Endothelial cell of umbilical vein (primary cell): Measurements from ENCODE around the gene RYR2. TPM values are rescaled to one million over a fixed set of nuclear protein-coding genes. Genes with fewer than 3 reads are reported as not detected.

Source experiments
- BruUV-seq: library from RNA; stranded (reverse); fragments of 400-500 nt; replicated peaks from 2 replicates; lab custom pipeline; 2021; lab: Mats Ljungman, UMichigan
- CTCF ChIA-PET: fragments of 300-600, 350-600 bp; sonication (Branson Sonifier 250); formaldehyde crosslinking; loops from one replicate; lab custom pipeline; 2021; ENCODE audit warnings: antibody characterized with exemption, inconsistent platforms; lab: Charles Lee
- POLR2A ChIA-PET: fragments of 300-600, 350-600 bp; sonication (Branson Sonifier 250); formaldehyde crosslinking; loops from one replicate; lab custom pipeline; 2021; ENCODE audit warnings: antibody characterized with exemption, inconsistent platforms; lab: Charles Lee
- DNase-seq: peaks from one replicate; pipeline ENCODE4 v3.0.0-alpha.2; 2011; ENCODE audit warnings: low read depth, low spot score
- FAIRE-seq: peaks from 2 replicates; lab custom pipeline; 2011; peaks lifted over from hg19 to GRCh38; lab: Jason Lieb, UNC
- H2AFZ ChIP-seq: 2 replicates; pipeline ENCODE4 v1.6.0; 2012; ENCODE audit warnings: low read depth, low read length, control low read depth, inconsistent platforms
- H3K27ac ChIP-seq: 2 replicates; pipeline ENCODE4 v1.5.1; 2011; ENCODE audit warnings: low read depth, mild to moderate bottlenecking, control low read depth, low read length, moderate library complexity; ENCODE audit not compliant: insufficient read depth
- H3K27me3 ChIP-seq, 2 experiments: 2 replicates each; pipeline versions ENCODE4 v1.6.0 to v1.6.1; 2011; ENCODE audit warnings: low read length in 2 of 2, mixed read lengths in 1 of 2; ENCODE audit not compliant: control insufficient read depth in 2 of 2, insufficient read depth in 2 of 2
- H3K36me3 ChIP-seq, 2 experiments: 2 replicates in 1 of 2; 3 replicates in 1 of 2; pipeline ENCODE4 v1.5.1; 2011; ENCODE audit warnings: low read length in 2 of 2, mild to moderate bottlenecking in 1 of 2, moderate library complexity in 1 of 2; ENCODE audit not compliant: control insufficient read depth in 2 of 2, insufficient read depth in 2 of 2; ENCODE audit errors: extremely low read depth in 1 of 2
- H3K4me1 ChIP-seq: 3 replicates; pipeline ENCODE4 v1.5.1; 2011; ENCODE audit warnings: mild to moderate bottlenecking, low read length; ENCODE audit not compliant: control insufficient read depth, insufficient read depth; ENCODE audit errors: extremely low read depth
- H3K4me2 ChIP-seq: 2 replicates; pipeline ENCODE4 v1.6.1; 2011; ENCODE audit warnings: low read length, control low read depth, mixed read lengths; ENCODE audit not compliant: insufficient read depth
- H3K4me3 ChIP-seq, 3 experiments: fragments of 200-600 bp in 1 of 3; sonication (generic), shearing (Covaris generic) in 1 of 3; replicated peaks in 1 of 3; 2 replicates each; pipeline ENCODE4 v1.5.1; 2011 to 2016; ENCODE audit warnings: control low read depth in 3 of 3, low read length in 3 of 3, mild to moderate bottlenecking in 2 of 3, inconsistent platforms in 1 of 3, low read depth in 1 of 3, moderate library complexity in 1 of 3; ENCODE audit not compliant: insufficient read depth in 1 of 3
- H3K79me2 ChIP-seq: 2 replicates; pipeline ENCODE4 v1.6.0; 2012; ENCODE audit warnings: low read length, inconsistent platforms; ENCODE audit not compliant: control insufficient read depth, insufficient read depth
- H3K9ac ChIP-seq: replicated peaks from 2 replicates; pipeline ENCODE3; 2011; ENCODE audit warnings: low read length, control low read depth; ENCODE audit not compliant: insufficient read depth; ENCODE audit errors: extremely low read depth
- H3K9me1 ChIP-seq: replicated peaks from 3 replicates; pipeline ENCODE4 v1.6.0; 2011; ENCODE audit warnings: mild to moderate bottlenecking, low read length; ENCODE audit not compliant: control insufficient read depth, insufficient read depth; ENCODE audit errors: extremely low read depth
- H3K9me3 ChIP-seq: replicated peaks from 2 replicates; pipeline ENCODE4 v1.5.1; 2012; ENCODE audit warnings: low read length, inconsistent platforms; ENCODE audit not compliant: control insufficient read depth, insufficient read depth
- H4K20me1 ChIP-seq: replicated peaks from 2 replicates; pipeline ENCODE3; 2011; ENCODE audit warnings: mild to moderate bottlenecking, low read length; ENCODE audit not compliant: control insufficient read depth, insufficient read depth; ENCODE audit errors: extremely low read depth
- CTCF ChIP-seq, 2 donors: IDR thresholded peaks; 1 replicate in 1 of 2; 2 replicates in 1 of 2; pipeline ENCODE4 v1.5.1; 2011; ENCODE audit warnings: low read length in 2 of 2, mild to moderate bottlenecking in 2 of 2, moderate library complexity in 2 of 2, control low read depth in 1 of 2, inconsistent platforms in 1 of 2, low read depth in 1 of 2; ENCODE audit not compliant: insufficient read depth in 1 of 2; ENCODE audit errors: extremely low read depth in 1 of 2
- EZH2 ChIP-seq: IDR thresholded peaks from 2 replicates; pipeline ENCODE4 v1.6.1; 2012; ENCODE audit warnings: borderline replicate concordance, low read depth, mild to moderate bottlenecking, moderate library complexity, low read length, inconsistent platforms; ENCODE audit not compliant: severe bottlenecking
- FOS ChIP-seq: IDR thresholded peaks from 2 replicates; pipeline ENCODE4 v1.6.1; 2011; ENCODE audit warnings: mild to moderate bottlenecking, low read length, moderate library complexity, borderline replicate concordance; ENCODE audit not compliant: insufficient read depth
- GATA2 ChIP-seq: IDR thresholded peaks from 2 replicates; pipeline ENCODE4 v1.7.0; 2011; ENCODE audit warnings: low read depth, mild to moderate bottlenecking, moderate library complexity, mixed read lengths, low read length; ENCODE audit not compliant: insufficient read length, insufficient read depth
- JUN ChIP-seq: IDR thresholded peaks from 2 replicates; pipeline ENCODE4 v1.6.1; 2011; ENCODE audit warnings: borderline replicate concordance, low read depth; ENCODE audit not compliant: insufficient read length, insufficient read depth
- MYC ChIP-seq: IDR thresholded peaks from one replicate; pipeline ENCODE4 v1.6.1; 2011; ENCODE audit warnings: mild to moderate bottlenecking, low read depth, low read length
- POLR2AphosphoS5 ChIP-seq: IDR thresholded peaks from 2 replicates; pipeline ENCODE4 v1.6.1; 2012; ENCODE audit warnings: low read depth, mild to moderate bottlenecking, control low read depth, low read length, moderate library complexity; ENCODE audit not compliant: insufficient read depth
- dilution Hi-C: fragments of 300-500 bp; cut with MboI; formaldehyde crosslinking; loops from one replicate; pipeline ENCODE4 v1.15.0; 2019; ENCODE audit warnings: low sequenced_read_pairs; ENCODE audit not compliant: extremely low pct_ligation_motif_present
- intact Hi-C: fragments of 100-400 bp; cut with micrococcal nuclease; formaldehyde crosslinking; loops from one replicate; pipeline ENCODE4 v1.10.0; 2022
- polyA plus RNA-seq, 4 experiments: library from polyadenylated mRNA; depleted of rRNA in 3 of 4; stranded (reverse) in 3 of 4; unstranded in 1 of 4; fragments of >200 nt; gene quantifications; 2 replicates each; pipeline versions ENCODE4 v1.2.1 to v1.2.3, GENCODE V29; 2011 to 2012; ENCODE audit warnings: missing spikeins in 1 of 4
- total RNA-seq: library from RNA; stranded (reverse); gene quantifications from 2 replicates; pipeline ENCODE4 v1.2.3, GENCODE V29; 2021

Gene RYR2
- total and polyA plus RNA-seq, 2 donors (not counting 3 experiments of a cell fraction or from before 2014, with no cell fraction given) = not detected

GRCh38 chr1:237852342-237852741 lies 810.4 kb downstream of the RYR2 start:
- ChIA-PET CTCF (no interaction called here), POLR2A (no interaction called here)
- Histone ChIP-seq H3K27me3 (no peaks in the 10 kb centered on the region), H3K27ac (no peak overlapping the region), H3K4me2 (no peak overlapping the region), H2AFZ (no peak overlapping the region), H3K79me2 (no peaks in the 10 kb centered on the region), H3K4me1 (no peaks in the 10 kb centered on the region), H3K36me3 (no peaks in the 10 kb centered on the region), H3K9me1 (no peaks in the 10 kb centered on the region), H3K4me3 (no peak overlapping the region), H4K20me1 (no peaks in the 10 kb centered on the region), H3K9ac (no peak overlapping the region), H3K9me3 (no peaks in the 10 kb centered on the region)
- intact Hi-C loops (no loop called here), dilution Hi-C loops (no loop called here)
- no peak for TF ChIP-seq FOS
- no peak for TF ChIP-seq CTCF (IDR thresholded peaks at IDR 0.05; ENCODE audit: extremely low read depth in 1 of 2, insufficient read depth in 1 of 2, low read depth in 1 of 2, low read length in 2 of 2)
- TF ChIP-seq JUN = no peak
- TF ChIP-seq EZH2 = no peak
- TF ChIP-seq MYC = no peak
- no peak for TF ChIP-seq GATA2
- TF ChIP-seq POLR2AphosphoS5 = no peak
- BruUV-seq = no TSS peak
- no peak for DNase-seq
- no peak for FAIRE-seq
